H1 (cell line): ENCODE results near the gene DMPK. TPM values are rescaled to one million over a fixed set of nuclear protein-coding genes. Genes with fewer than 3 reads are reported as not detected.

Source experiments
- CTCF ChIA-PET: fragments of 300-600 bp; sonication (Branson Sonifier 250); formaldehyde crosslinking; loops from one replicate; lab custom pipeline; 2021; ENCODE audit not compliant: partially characterized antibody; lab: Charles Lee
- POLR2A ChIA-PET: fragments of 300-600 bp; sonication (Branson Sonifier 250); formaldehyde crosslinking; loops from one replicate; lab custom pipeline; 2021; ENCODE audit warnings: inconsistent platforms; ENCODE audit not compliant: partially characterized antibody; lab: Charles Lee
- DNase-seq, 2 experiments: peaks; one replicate each; pipeline versions ENCODE4 v3.0.0 to v3.0.0-alpha.2; 2010 to 2022; ENCODE audit warnings: low spot score in 2 of 2, low read depth in 1 of 2, mixed read lengths in 1 of 2
- FAIRE-seq: peaks from 2 replicates; lab custom pipeline; 2011; peaks lifted over from hg19 to GRCh38; lab: Jason Lieb, UNC
- H2AFZ ChIP-seq: 2 replicates; pipeline ENCODE4 v1.8.1; 2012; ENCODE audit warnings: low read length, inconsistent platforms
- H2AK5ac ChIP-seq: 2 replicates; pipeline ENCODE4 v1.6.1; 2013; ENCODE audit warnings: low read depth, low read length
- H2BK120ac ChIP-seq: replicated peaks from 2 replicates; pipeline ENCODE3; 2013; ENCODE audit warnings: low read depth, low read length, inconsistent platforms
- H2BK12ac ChIP-seq: 2 replicates; pipeline ENCODE4 v1.6.1; 2013; ENCODE audit warnings: low read depth, low read length
- H2BK15ac ChIP-seq: 2 replicates; pipeline ENCODE4 v1.6.1; 2013; ENCODE audit warnings: low read length
- H2BK20ac ChIP-seq: 2 replicates; pipeline ENCODE4 v1.6.1; 2013; ENCODE audit warnings: low read length
- H2BK5ac ChIP-seq: 2 replicates; pipeline ENCODE4 v1.6.1; 2013; ENCODE audit warnings: low read depth, low read length
- H3K14ac ChIP-seq: 2 replicates; pipeline ENCODE4 v1.6.1; 2013; ENCODE audit warnings: inconsistent platforms; ENCODE audit not compliant: insufficient read length
- H3K18ac ChIP-seq: 2 replicates; pipeline ENCODE4 v1.6.1; 2013; ENCODE audit warnings: low read length; ENCODE audit errors: extremely low read depth
- H3K23ac ChIP-seq: 2 replicates; pipeline ENCODE4 v1.6.1; 2013; ENCODE audit warnings: inconsistent platforms; ENCODE audit not compliant: insufficient read length
- H3K23me2 ChIP-seq: 2 replicates; pipeline ENCODE4 v1.6.1; 2013; ENCODE audit warnings: low read depth, low read length
- H3K27ac ChIP-seq: 2 replicates; pipeline ENCODE4 v1.6.1; 2011; ENCODE audit warnings: low read depth, low read length, inconsistent platforms
- H3K27me3 ChIP-seq, 4 experiments: replicated peaks in 1 of 4; 1 replicate in 1 of 4; 2 replicates in 3 of 4; pipeline versions ENCODE4 v1.6.1 to v1.8.1; 2011 to 2013; ENCODE audit warnings: low read length in 3 of 4, mild to moderate bottlenecking in 3 of 4, inconsistent platforms in 2 of 4, mixed read lengths in 2 of 4, moderate library complexity in 1 of 4; ENCODE audit not compliant: control insufficient read depth in 3 of 4, insufficient read depth in 3 of 4; ENCODE audit errors: extremely low read depth in 1 of 4
- H3K36me3 ChIP-seq, 4 experiments: 2 replicates each; pipeline versions ENCODE4 v1.6.1 to v1.8.1; 2011 to 2013; ENCODE audit warnings: mild to moderate bottlenecking in 4 of 4, low read length in 3 of 4, moderate library complexity in 2 of 4, control low read depth in 1 of 4, inconsistent platforms in 1 of 4; ENCODE audit not compliant: insufficient read depth in 4 of 4, control insufficient read depth in 2 of 4
- H3K4ac ChIP-seq: replicated peaks from 2 replicates; pipeline ENCODE3; 2013; ENCODE audit warnings: low read length, low read depth, mixed read lengths, inconsistent platforms; ENCODE audit not compliant: insufficient read length
- H3K4me1 ChIP-seq, 4 experiments: replicated peaks in 1 of 4; 1 replicate in 1 of 4; 2 replicates in 3 of 4; pipeline versions ENCODE4 v1.6.1 to v1.8.1; 2011 to 2013; ENCODE audit warnings: low read length in 3 of 4, inconsistent platforms in 2 of 4, mixed read lengths in 1 of 4; ENCODE audit not compliant: insufficient read depth in 4 of 4, control insufficient read depth in 3 of 4
- H3K4me2 ChIP-seq, 2 experiments: 2 replicates each; pipeline versions ENCODE4 v1.6.1 to v1.8.1; 2011 to 2013; ENCODE audit warnings: low read depth in 2 of 2, low read length in 2 of 2, control low read depth in 1 of 2, inconsistent platforms in 1 of 2, mild to moderate bottlenecking in 1 of 2; ENCODE audit not compliant: insufficient read depth in 1 of 2
- H3K4me3 ChIP-seq, 4 experiments: fragments of 200-600, 300-600 bp in 1 of 4; sonication (generic), shearing (Covaris generic), sonication (Bioruptor Twin) in 1 of 4; 2 replicates each; pipeline versions ENCODE4 v1.5.1 to v1.8.1; 2011 to 2016; ENCODE audit warnings: low read length in 4 of 4, low read depth in 3 of 4, control low read depth in 2 of 4, inconsistent platforms in 2 of 4, mild to moderate bottlenecking in 2 of 4, mixed read lengths in 1 of 4, moderate library complexity in 1 of 4; ENCODE audit not compliant: insufficient read depth in 2 of 4; ENCODE audit errors: extremely low read depth in 1 of 4
- H3K56ac ChIP-seq: replicated peaks from 2 replicates; pipeline ENCODE3; 2013; ENCODE audit warnings: low read depth, mild to moderate bottlenecking, mixed read lengths, low read length, inconsistent platforms; ENCODE audit not compliant: insufficient read length
- H3K79me1 ChIP-seq: 2 replicates; pipeline ENCODE4 v1.6.1; 2013; ENCODE audit warnings: low read depth, low read length, control low read depth
- H3K79me2 ChIP-seq, 2 experiments: 2 replicates each; pipeline versions ENCODE4 v1.6.1 to v1.8.1; 2012 to 2013; ENCODE audit warnings: low read length in 2 of 2, mild to moderate bottlenecking in 2 of 2, inconsistent platforms in 1 of 2; ENCODE audit not compliant: insufficient read depth in 2 of 2, control insufficient read depth in 1 of 2
- H3K9ac ChIP-seq, 4 experiments: replicated peaks in 1 of 4; 1 replicate in 1 of 4; 2 replicates in 3 of 4; pipeline versions ENCODE4 v1.6.1 to v1.8.1; 2011 to 2013; ENCODE audit warnings: low read depth in 3 of 4, low read length in 3 of 4, control low read depth in 2 of 4, mild to moderate bottlenecking in 2 of 4, moderate library complexity in 2 of 4, inconsistent platforms in 1 of 4; ENCODE audit errors: extremely low read depth in 1 of 4
- H3K9me3 ChIP-seq, 2 experiments: 2 replicates each; pipeline versions ENCODE4 v1.6.1 to v1.8.1; 2012 to 2013; ENCODE audit warnings: mild to moderate bottlenecking in 2 of 2, moderate library complexity in 2 of 2, control low read depth in 1 of 2, inconsistent platforms in 1 of 2, low read depth in 1 of 2, low read length in 1 of 2, mixed read lengths in 1 of 2; ENCODE audit not compliant: insufficient read depth in 2 of 2
- H4K20me1 ChIP-seq, 2 experiments: replicated peaks in 1 of 2; 2 replicates each; pipeline versions ENCODE3 to v1.8.1; 2011 to 2013; ENCODE audit warnings: inconsistent platforms in 2 of 2, low read length in 2 of 2, mild to moderate bottlenecking in 1 of 2; ENCODE audit not compliant: insufficient read depth in 2 of 2, control insufficient read depth in 1 of 2
- H4K5ac ChIP-seq: 2 replicates; pipeline ENCODE4 v1.6.1; 2013; ENCODE audit warnings: low read length, low read depth, mixed read lengths, inconsistent platforms; ENCODE audit not compliant: insufficient read length
- H4K8ac ChIP-seq: 2 replicates; pipeline ENCODE4 v1.8.0; 2013; ENCODE audit warnings: mild to moderate bottlenecking, moderate library complexity, low read length, inconsistent platforms; ENCODE audit not compliant: insufficient read depth; ENCODE audit errors: extremely low read depth
- H4K91ac ChIP-seq: replicated peaks from 2 replicates; pipeline ENCODE3; 2013; ENCODE audit warnings: low read length, mixed read lengths, inconsistent platforms; ENCODE audit not compliant: insufficient read length
- HDAC6 ChIP-seq: IDR thresholded peaks from one replicate; pipeline ENCODE4 v1.7.1; 2012; ENCODE audit warnings: low read depth, mild to moderate bottlenecking, inconsistent platforms, low read length, moderate library complexity
- TEAD4 ChIP-seq: IDR thresholded peaks from 2 replicates; pipeline ENCODE4 v1.6.1; 2012; ENCODE audit warnings: low read depth, low read length, inconsistent platforms, mixed read lengths
- WGBS, 2 experiments: shearing (Covaris generic) in 1 of 2; methylation state at CpG; one replicate each; pipeline versions ENCODE4 v1.1.6 to v1.1.7; 2013 to 2015; ENCODE audit warnings: low lambda C conversion rate in 2 of 2, mixed read lengths in 2 of 2, inconsistent platforms in 1 of 2, low coverage in 1 of 2, missing lambda C conversion rate in 1 of 2; ENCODE audit not compliant: insufficient replicate concordance in 2 of 2, insufficient coverage in 1 of 2, insufficient read length in 1 of 2; ENCODE audit errors: extremely low coverage in 1 of 2, missing lambda C conversion rate in 1 of 2; 5-methylcytosine and 5-hydroxymethylcytosine counted together
- polyA plus RNA-seq, 7 experiments: library from polyadenylated mRNA; depleted of rRNA in 3 of 7; stranded (reverse) in 5 of 7; unstranded in 2 of 7; fragments of >200 nt in 5 of 7; fragments of 200-250 nt in 2 of 7; gene quantifications; 1 replicate in 5 of 7; 2 replicates in 1 of 7; 4 replicates in 1 of 7; pipeline versions ENCODE4 v1.2.1 to v1.2.3, GENCODE V29; 2011 to 2013; ENCODE audit warnings: missing spikeins in 2 of 7, mixed read lengths in 2 of 7
- total RNA-seq: library from RNA; stranded (reverse); fragmentation: NEBNext Ultra II Directional; extraction: Animal tissue kit (Norgen Biotek cat#: 25700); gene quantifications from 2 replicates; pipeline ENCODE4 v1.2.1, GENCODE V29; 2021
- TF ChIP-seq, protein P1 (sequence below), 3 experiments: IDR thresholded peaks; 1 replicate in 2 of 3; 2 replicates in 1 of 3; pipeline versions ENCODE4 v1.5.1 to v1.6.1; 2011; ENCODE audit warnings: low read length in 3 of 3, mild to moderate bottlenecking in 3 of 3, inconsistent platforms in 2 of 3, low read depth in 1 of 3, moderate library complexity in 1 of 3; ENCODE audit not compliant: insufficient read depth in 1 of 3; ENCODE audit errors: control extremely low read depth in 1 of 3

Gene DMPK
- total and polyA plus RNA-seq, 2 of the 8 experiments (the other 6 are each of a cell fraction or from before 2014, with no cell fraction given) = 13.7 to 27.4 TPM

DNA sequence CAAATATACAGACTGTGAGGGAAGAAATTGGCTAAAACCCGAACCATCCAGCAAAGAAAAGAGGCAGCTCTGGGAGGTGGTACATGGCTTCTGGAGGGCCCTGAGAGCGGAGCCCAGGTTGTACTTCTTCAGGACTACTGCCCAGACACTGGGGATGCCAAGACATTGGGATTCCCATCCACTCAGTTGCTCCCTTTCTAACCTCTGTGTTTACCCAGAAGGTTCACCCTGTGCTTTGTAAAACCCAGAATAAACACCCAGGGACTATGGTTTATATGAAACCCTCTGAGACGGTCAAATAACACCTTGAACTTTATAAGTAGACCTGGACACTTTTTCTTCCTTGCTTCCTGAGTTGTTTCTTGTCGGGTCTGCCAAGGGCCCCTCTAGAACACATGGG is 39.3 kb downstream of the DMPK start:
- Histone ChIP-seq H3K18ac (no peak overlapping the region), H4K91ac (no peak overlapping the region), H3K4me2 (no peak overlapping the region), H2BK5ac (no peak overlapping the region), H2AK5ac (no peak overlapping the region), H3K79me1 (no peaks in the 10 kb centered on the region), H3K9ac (no peak overlapping the region), H4K8ac (no peak overlapping the region), H2AFZ (no peak overlapping the region), H3K23me2 (no peaks in the 10 kb centered on the region), H4K5ac (no peak overlapping the region), H3K36me3 (no peaks in the 10 kb centered on the region), H3K79me2 (no peaks in the 10 kb centered on the region), H3K27ac (no peak overlapping the region), H2BK20ac (no peak overlapping the region), H2BK12ac (no peak overlapping the region), H2BK15ac (no peak overlapping the region), H3K56ac (no peak overlapping the region), H3K4ac (no peak overlapping the region), H2BK120ac (no peak overlapping the region), H3K4me3 (no peak overlapping the region), H4K20me1 (no peaks in the 10 kb centered on the region), H3K27me3 (no peaks in the 10 kb centered on the region; a peak in 1 of 7 replicates), H3K23ac (no peak overlapping the region), H3K14ac (no peak overlapping the region), H3K9me3 (no peaks in the 10 kb centered on the region), H3K4me1 (no peaks in the 10 kb centered on the region)
- DNase-seq (no peak), FAIRE-seq (no peak)
- ChIA-PET POLR2A (interaction anchor here (0.9 to 2.3 kb wide), 5 partner anchors 9 to 33 kb away, joined by 3 to 10 read pairs (median 5); no protein-coding TSS in a partner anchor), CTCF (interaction anchor here (0.6 to 2.0 kb wide), 5 partner anchors 11 to 460 kb away, joined by 3 to 10 read pairs (median 3); partner anchors contain the start of gene SIX5)
- TF ChIP-seq TEAD4 = no peak
- TF ChIP-seq HDAC6 = no peak
- TF ChIP-seq, protein P1, sequence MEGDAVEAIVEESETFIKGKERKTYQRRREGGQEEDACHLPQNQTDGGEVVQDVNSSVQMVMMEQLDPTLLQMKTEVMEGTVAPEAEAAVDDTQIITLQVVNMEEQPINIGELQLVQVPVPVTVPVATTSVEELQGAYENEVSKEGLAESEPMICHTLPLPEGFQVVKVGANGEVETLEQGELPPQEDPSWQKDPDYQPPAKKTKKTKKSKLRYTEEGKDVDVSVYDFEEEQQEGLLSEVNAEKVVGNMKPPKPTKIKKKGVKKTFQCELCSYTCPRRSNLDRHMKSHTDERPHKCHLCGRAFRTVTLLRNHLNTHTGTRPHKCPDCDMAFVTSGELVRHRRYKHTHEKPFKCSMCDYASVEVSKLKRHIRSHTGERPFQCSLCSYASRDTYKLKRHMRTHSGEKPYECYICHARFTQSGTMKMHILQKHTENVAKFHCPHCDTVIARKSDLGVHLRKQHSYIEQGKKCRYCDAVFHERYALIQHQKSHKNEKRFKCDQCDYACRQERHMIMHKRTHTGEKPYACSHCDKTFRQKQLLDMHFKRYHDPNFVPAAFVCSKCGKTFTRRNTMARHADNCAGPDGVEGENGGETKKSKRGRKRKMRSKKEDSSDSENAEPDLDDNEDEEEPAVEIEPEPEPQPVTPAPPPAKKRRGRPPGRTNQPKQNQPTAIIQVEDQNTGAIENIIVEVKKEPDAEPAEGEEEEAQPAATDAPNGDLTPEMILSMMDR (IDR thresholded peaks at IDR 0.05; ENCODE audit: control extremely low read depth in 1 of 3, insufficient read depth in 1 of 3, low read depth in 1 of 3, low read length in 3 of 3) = no peak
- WGBS, 2 experiments = 74% methylated on average over 4 of the region's 4 CpGs; no CpG with 5 or more reads in 1 of the 2 experiments
